ENCODE results near the gene CMAS. TPM values are rescaled to one million over a fixed set of nuclear protein-coding genes. Genes with fewer than 3 reads are reported as not detected.
A peak's percentile ranks its signal among the peaks of the same experiment; 100 is the strongest.
"Not testable (repeated sequence)": the region's sequence is repeated elsewhere in the genome, so short reads cannot be mapped to it uniquely, and the experiment has no call there.

CMAS gene
- total RNA-seq, 1 donor, result 20.6 TPM

DNA sequence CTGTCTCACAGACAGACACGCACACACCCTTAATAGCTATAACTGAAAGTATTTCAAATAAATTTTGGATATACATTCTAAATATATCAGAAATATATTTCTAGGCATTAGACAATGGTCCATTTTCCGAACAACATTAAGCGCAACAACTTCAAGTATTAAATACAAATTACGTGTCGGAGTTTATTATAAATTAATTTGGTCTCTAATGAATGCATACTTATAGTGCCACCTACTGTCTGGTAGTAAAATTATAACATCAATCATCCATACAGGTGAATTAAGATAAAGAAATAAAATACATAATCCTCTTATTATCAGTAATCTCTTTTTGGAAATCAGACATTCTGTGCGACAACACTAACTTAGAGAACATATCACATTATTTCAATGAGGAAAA is 27.2 kb upstream of the CMAS start:
- no peak overlapping the region for H3K4me3 ChIP-seq (ENCODE audit: insufficient read depth, low read length)
- H3K27ac ChIP-seq (ENCODE audit: low read depth, low read length), result no peak overlapping the region
- H3K4me2 ChIP-seq (ENCODE audit: insufficient read depth, low read length), result no peak overlapping the region
- H3K4me1 ChIP-seq (ENCODE audit: insufficient read depth, low read length), result peaks cover 3% of the 10 kb centered on the region
- H2AFZ ChIP-seq (ENCODE audit: low read length), result no peak overlapping the region
- TF ChIP-seq, protein P1, sequence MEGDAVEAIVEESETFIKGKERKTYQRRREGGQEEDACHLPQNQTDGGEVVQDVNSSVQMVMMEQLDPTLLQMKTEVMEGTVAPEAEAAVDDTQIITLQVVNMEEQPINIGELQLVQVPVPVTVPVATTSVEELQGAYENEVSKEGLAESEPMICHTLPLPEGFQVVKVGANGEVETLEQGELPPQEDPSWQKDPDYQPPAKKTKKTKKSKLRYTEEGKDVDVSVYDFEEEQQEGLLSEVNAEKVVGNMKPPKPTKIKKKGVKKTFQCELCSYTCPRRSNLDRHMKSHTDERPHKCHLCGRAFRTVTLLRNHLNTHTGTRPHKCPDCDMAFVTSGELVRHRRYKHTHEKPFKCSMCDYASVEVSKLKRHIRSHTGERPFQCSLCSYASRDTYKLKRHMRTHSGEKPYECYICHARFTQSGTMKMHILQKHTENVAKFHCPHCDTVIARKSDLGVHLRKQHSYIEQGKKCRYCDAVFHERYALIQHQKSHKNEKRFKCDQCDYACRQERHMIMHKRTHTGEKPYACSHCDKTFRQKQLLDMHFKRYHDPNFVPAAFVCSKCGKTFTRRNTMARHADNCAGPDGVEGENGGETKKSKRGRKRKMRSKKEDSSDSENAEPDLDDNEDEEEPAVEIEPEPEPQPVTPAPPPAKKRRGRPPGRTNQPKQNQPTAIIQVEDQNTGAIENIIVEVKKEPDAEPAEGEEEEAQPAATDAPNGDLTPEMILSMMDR (IDR thresholded peaks at IDR 0.05; ENCODE audit: extremely low read depth, low read depth, low read length), result peak; percentile 46
- H3K27me3 ChIP-seq (ENCODE audit: insufficient read depth, low read length), result no peaks in the 10 kb centered on the region
- no peak for DNase-seq (ENCODE audit: insufficient read length, low spot score, missing footprints)
- H4K20me1 ChIP-seq (ENCODE audit: insufficient read depth, low read length), result no peaks in the 10 kb centered on the region
- H3K36me3 ChIP-seq (ENCODE audit: insufficient read depth, low read length), result no peaks in the 10 kb centered on the region
- H3K79me2 ChIP-seq (ENCODE audit: insufficient read depth, low read length), result no peaks in the 10 kb centered on the region
- no peaks in the 10 kb centered on the region for H3K9me3 ChIP-seq (ENCODE audit: low read depth, low read length)

DNA sequence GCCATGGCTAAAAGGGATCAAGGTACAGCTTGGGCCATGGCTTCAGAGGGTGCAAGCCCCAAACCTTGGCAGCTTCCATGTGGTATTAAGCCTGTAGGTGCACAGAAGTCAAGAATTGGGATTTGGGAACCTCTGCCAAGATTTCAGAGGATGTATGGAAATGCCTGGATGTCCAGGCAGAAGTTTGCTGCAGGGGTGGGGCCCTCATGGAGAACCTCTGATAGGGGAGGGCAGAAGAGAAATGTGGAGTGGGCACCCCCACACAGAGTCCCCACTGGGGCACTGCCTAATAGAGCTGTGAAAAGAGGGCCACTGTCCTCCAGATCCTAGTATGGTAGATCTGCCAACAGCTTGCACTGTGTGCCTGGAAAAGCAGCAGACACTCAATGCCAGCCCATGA is 22.5 kb upstream of the CMAS start:
- not testable (repeated sequence) for H3K27ac ChIP-seq (ENCODE audit: low read depth, low read length); H4K20me1 ChIP-seq (ENCODE audit: insufficient read depth, low read length); H3K79me2 ChIP-seq (ENCODE audit: insufficient read depth, low read length); H3K27me3 ChIP-seq (ENCODE audit: insufficient read depth, low read length); H3K9me3 ChIP-seq (ENCODE audit: low read depth, low read length); H3K4me2 ChIP-seq (ENCODE audit: insufficient read depth, low read length); H3K4me3 ChIP-seq (ENCODE audit: insufficient read depth, low read length); H2AFZ ChIP-seq (ENCODE audit: low read length); DNase-seq (ENCODE audit: insufficient read length, low spot score, missing footprints); H3K36me3 ChIP-seq (ENCODE audit: insufficient read depth, low read length); H3K4me1 ChIP-seq (ENCODE audit: insufficient read depth, low read length)

DNA sequence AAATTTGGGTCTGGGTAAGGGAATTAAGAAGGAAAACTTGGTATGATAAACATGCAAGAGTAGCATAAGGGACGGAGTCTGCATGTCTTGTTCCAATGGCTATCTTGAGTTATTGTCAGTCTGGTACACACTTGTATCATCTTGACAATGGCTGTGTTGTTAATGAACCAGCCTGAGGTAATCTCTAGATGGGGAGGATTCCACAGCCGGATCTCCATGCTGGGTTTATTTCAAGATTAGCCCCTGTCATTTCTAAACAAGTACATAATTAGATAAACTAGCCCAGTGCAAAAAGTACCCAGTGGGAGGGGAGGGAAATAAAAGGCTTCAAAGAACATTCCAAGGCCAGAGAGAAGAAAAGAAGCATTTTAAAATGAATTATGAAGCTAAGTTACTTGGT is 16.5 kb upstream of the CMAS start:
- no peaks in the 10 kb centered on the region for H3K79me2 ChIP-seq (ENCODE audit: insufficient read depth, low read length)
- no peaks in the 10 kb centered on the region for H3K9me3 ChIP-seq (ENCODE audit: low read depth, low read length)
- H3K4me3 ChIP-seq (ENCODE audit: insufficient read depth, low read length), result no peak overlapping the region
- TF ChIP-seq, protein P1 (IDR thresholded peaks at IDR 0.05; ENCODE audit: extremely low read depth, low read depth, low read length), result no peak
- DNase-seq (ENCODE audit: insufficient read length, low spot score, missing footprints), result no peak
- no peaks in the 10 kb centered on the region for H4K20me1 ChIP-seq (ENCODE audit: insufficient read depth, low read length)
- peaks cover 1% of the 10 kb centered on the region for H3K4me1 ChIP-seq (ENCODE audit: insufficient read depth, low read length)
- no peaks in the 10 kb centered on the region for H3K27me3 ChIP-seq (ENCODE audit: insufficient read depth, low read length)
- H3K4me2 ChIP-seq (ENCODE audit: insufficient read depth, low read length), result no peak overlapping the region
- H3K27ac ChIP-seq (ENCODE audit: low read depth, low read length), result no peak overlapping the region
- no peaks in the 10 kb centered on the region for H3K36me3 ChIP-seq (ENCODE audit: insufficient read depth, low read length)
- H2AFZ ChIP-seq (ENCODE audit: low read length), result no peak overlapping the region

DNA sequence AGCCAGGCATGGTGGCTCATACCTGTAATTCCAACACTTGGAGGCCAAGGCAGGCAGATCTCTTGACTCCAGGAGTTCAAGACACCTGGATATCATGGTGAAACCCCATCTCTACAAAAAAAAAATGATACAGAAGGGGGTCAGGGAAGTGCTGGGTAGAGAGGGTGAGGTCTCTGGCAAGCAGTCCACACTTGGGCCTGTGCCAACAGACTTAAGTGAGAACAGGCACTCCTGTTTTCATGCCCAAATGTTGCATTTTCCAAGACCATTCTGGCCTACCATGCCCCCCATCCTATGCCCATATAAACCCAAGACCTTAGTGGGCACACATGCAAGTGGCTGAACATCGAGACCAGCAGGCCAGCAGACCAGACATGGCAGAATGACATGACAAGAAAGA is 16.0 kb upstream of the CMAS start:
- Histone ChIP-seq H3K4me2 (ENCODE audit: insufficient read depth, low read length) (no peak overlapping the region), H3K4me3 (ENCODE audit: insufficient read depth, low read length) (no peak overlapping the region), H2AFZ (ENCODE audit: low read length) (no peak overlapping the region), H3K27ac (ENCODE audit: low read depth, low read length) (no peak overlapping the region), H3K79me2 (ENCODE audit: insufficient read depth, low read length) (no peaks in the 10 kb centered on the region), H3K9me3 (ENCODE audit: low read depth, low read length) (no peaks in the 10 kb centered on the region), H3K4me1 (ENCODE audit: insufficient read depth, low read length) (peaks cover 6% of the 10 kb centered on the region), H4K20me1 (ENCODE audit: insufficient read depth, low read length) (no peaks in the 10 kb centered on the region), H3K36me3 (ENCODE audit: insufficient read depth, low read length) (no peaks in the 10 kb centered on the region), H3K27me3 (ENCODE audit: insufficient read depth, low read length) (no peaks in the 10 kb centered on the region)
- DNase-seq (ENCODE audit: insufficient read length, low spot score, missing footprints), result no peak
- TF ChIP-seq, protein P1 (IDR thresholded peaks at IDR 0.05; ENCODE audit: extremely low read depth, low read depth, low read length), result no peak
